Subcutaneous adipose tissue (tissue), 4 donors: Measurements from ENCODE around the gene TFF2. TPM values are rescaled to one million over a fixed set of nuclear protein-coding genes. Genes with fewer than 3 reads are reported as not detected.

Experiments
- CTCF ChIP-seq: fragments of 450-650 bp; IDR thresholded peaks from one replicate; pipeline ENCODE4 v1.5.1; 2016; ENCODE audit warnings: low read depth, mild to moderate bottlenecking, control low read depth, antibody characterized with exemption, moderate library complexity
- total RNA-seq, 4 donors: library from RNA; depleted of rRNA; stranded (reverse); fragments of >200 nt; gene quantifications; one replicate each; pipeline ENCODE4 v1.1.0, GENCODE V29; 2016

TFF2 gene
- total RNA-seq, 4 donors from 2014 or later, result not detected

GRCh38 chr21:42356650-42357049, 5.9 kb upstream of the TFF2 start:
- no peak for TF ChIP-seq CTCF

- TF ChIP-seq CTCF, result no peak
Measured at GRCh38 chr21:42356046-42356445, 5.3 kb upstream of the TFF2 start.

- no peak for TF ChIP-seq CTCF
Measured at GRCh38 chr21:42353623-42354022, 2.8 kb upstream of the TFF2 start.

GRCh38 chr21:42352441-42353095, 1.8 kb upstream of the TFF2 start:
- no peak for TF ChIP-seq CTCF

GRCh38 chr21:42351626-42352440, 1.0 kb upstream of the TFF2 start:
- TF ChIP-seq CTCF, result no peak

- no peak for TF ChIP-seq CTCF
Measured at GRCh38 chr21:42350318-42350910, 380 bp downstream of the TFF2 start.
